Skeletal muscle tissue (tissue), 4 donors: ENCODE data around the gene LARGE1. TPM values are rescaled to one million over a fixed set of nuclear protein-coding genes. Genes with fewer than 3 reads are reported as not detected.

Experiments
- H3K27ac ChIP-seq: one replicate; pipeline ENCODE4 v1.7.0; 2013; ENCODE audit warnings: mild to moderate bottlenecking, low read depth, low read length, inconsistent platforms
- H3K27me3 ChIP-seq, 3 donors: one replicate each; pipeline ENCODE4 v1.7.0; 2013; ENCODE audit warnings: low read length in 3 of 3; ENCODE audit not compliant: control insufficient read depth in 3 of 3, insufficient read depth in 3 of 3
- H3K36me3 ChIP-seq, 3 donors: one replicate each; pipeline ENCODE4 v1.7.0; 2013; ENCODE audit warnings: low read length in 3 of 3; ENCODE audit not compliant: control insufficient read depth in 3 of 3, insufficient read depth in 3 of 3
- H3K4me1 ChIP-seq, 3 donors: one replicate each; pipeline ENCODE4 v1.7.0; 2013; ENCODE audit warnings: low read length in 3 of 3, mild to moderate bottlenecking in 3 of 3; ENCODE audit not compliant: control insufficient read depth in 3 of 3, insufficient read depth in 3 of 3
- H3K4me3 ChIP-seq, 3 donors: one replicate each; pipeline ENCODE4 v1.7.0; 2013; ENCODE audit warnings: low read length in 3 of 3
- H3K9ac ChIP-seq, 3 donors: one replicate each; pipeline ENCODE4 v1.7.0; 2013; ENCODE audit warnings: low read length in 3 of 3, mild to moderate bottlenecking in 3 of 3, moderate library complexity in 2 of 3, low read depth in 1 of 3
- H3K9me3 ChIP-seq, 3 donors: one replicate each; pipeline ENCODE4 v1.7.0; 2013; ENCODE audit warnings: low read length in 3 of 3; ENCODE audit not compliant: control insufficient read depth in 3 of 3
- total RNA-seq: library from RNA; depleted of rRNA; stranded (reverse); fragments of >200 nt; gene quantifications from one replicate; pipeline ENCODE4 v1.2.3, GENCODE V29; 2014
- donor health status: Osteomylitis.

Gene LARGE1
- total RNA-seq, 1 donor from 2014 or later, result 12.5 TPM

GRCh38 chr22:33914699-33915098 lies 5.6 kb downstream of the LARGE1 start:
- no peak overlapping the region for H3K27ac ChIP-seq
- no peaks in the 10 kb centered on the region for H3K9me3 ChIP-seq
- no peaks in the 10 kb centered on the region for H3K36me3 ChIP-seq
- no peaks in the 10 kb centered on the region for H3K27me3 ChIP-seq
- no peak overlapping the region for H3K4me3 ChIP-seq
- no peak overlapping the region for H3K9ac ChIP-seq
- H3K4me1 ChIP-seq, result peaks cover 25 to 52% (median 29%) of the 10 kb centered on the region in 3 donors

GRCh38 chr22:33914131-33914530 lies 6.1 kb downstream of the LARGE1 start:
- no peak overlapping the region for H3K27ac ChIP-seq
- H3K4me1 ChIP-seq, result peaks cover 22 to 52% (median 29%) of the 10 kb centered on the region in 3 donors
- H3K4me3 ChIP-seq, result no peak overlapping the region
- H3K27me3 ChIP-seq, result no peaks in the 10 kb centered on the region
- H3K36me3 ChIP-seq, result no peaks in the 10 kb centered on the region
- no peaks in the 10 kb centered on the region for H3K9me3 ChIP-seq
- no peak overlapping the region for H3K9ac ChIP-seq

- H3K9me3 ChIP-seq, result no peaks in the 10 kb centered on the region
- H3K27ac ChIP-seq, result no peak overlapping the region
- H3K4me1 ChIP-seq, result peaks cover 18 to 46% (median 28%) of the 10 kb centered on the region in 3 donors
- no peak overlapping the region for H3K9ac ChIP-seq
- H3K4me3 ChIP-seq, result no peak overlapping the region
- H3K36me3 ChIP-seq, result no peaks in the 10 kb centered on the region
- H3K27me3 ChIP-seq, result no peaks in the 10 kb centered on the region
These were observed 7.1 kb downstream of the LARGE1 start for GRCh38 chr22:33913188-33913587.

- peaks cover 11 to 28% (median 25%) of the 10 kb centered on the region in 3 donors for H3K4me1 ChIP-seq
- no peak overlapping the region for H3K9ac ChIP-seq
- peak overlapping the region; percentile 27 for H3K27ac ChIP-seq
- no peaks in the 10 kb centered on the region for H3K36me3 ChIP-seq
- no peaks in the 10 kb centered on the region for H3K9me3 ChIP-seq
- H3K27me3 ChIP-seq, result no peaks in the 10 kb centered on the region
- H3K4me3 ChIP-seq, result no peak overlapping the region
These were observed 10.4 kb downstream of the LARGE1 start for GRCh38 chr22:33909911-33910310.

- Histone ChIP-seq H3K9me3 (no peaks in the 10 kb centered on the region), H3K36me3 (no peaks in the 10 kb centered on the region), H3K4me3 (peak overlapping the region in 2 of 3 donors; percentile 34 to 42), H3K9ac (peak overlapping the region in 2 of 3 donors; percentile 20 to 30), H3K4me1 (peaks cover 11 to 28% (median 25%) of the 10 kb centered on the region in 3 donors), H3K27ac (peak overlapping the region; percentile 86), H3K27me3 (no peaks in the 10 kb centered on the region)
These were observed 11.2 kb downstream of the LARGE1 start for GRCh38 chr22:33909075-33909458.

- H3K4me1 ChIP-seq, result peaks cover 11 to 28% (median 25%) of the 10 kb centered on the region in 3 donors
- H3K9me3 ChIP-seq, result no peaks in the 10 kb centered on the region
- H3K9ac ChIP-seq, result peak overlapping the region in 1 of 3 donors; percentile 46
- H3K4me3 ChIP-seq, result peak overlapping the region in 1 of 3 donors; percentile 34
- H3K27ac ChIP-seq, result peak overlapping the region; percentile 86
- H3K27me3 ChIP-seq, result no peaks in the 10 kb centered on the region
- no peaks in the 10 kb centered on the region for H3K36me3 ChIP-seq
These were observed 11.9 kb downstream of the LARGE1 start for GRCh38 chr22:33908171-33909074.

- Histone ChIP-seq H3K4me3 (no peak overlapping the region), H3K27me3 (no peaks in the 10 kb centered on the region), H3K4me1 (peaks cover 11 to 28% (median 25%) of the 10 kb centered on the region in 3 donors), H3K9ac (no peak overlapping the region), H3K9me3 (no peaks in the 10 kb centered on the region), H3K36me3 (no peaks in the 10 kb centered on the region), H3K27ac (no peak overlapping the region)
These were observed 13.3 kb downstream of the LARGE1 start for GRCh38 chr22:33906954-33907353.

GRCh38 chr22:33906475-33906874 lies 13.8 kb downstream of the LARGE1 start:
- no peak overlapping the region for H3K27ac ChIP-seq
- H3K27me3 ChIP-seq, result no peaks in the 10 kb centered on the region
- no peaks in the 10 kb centered on the region for H3K36me3 ChIP-seq
- peaks cover 11 to 28% (median 25%) of the 10 kb centered on the region in 3 donors for H3K4me1 ChIP-seq
- no peak overlapping the region for H3K4me3 ChIP-seq
- H3K9me3 ChIP-seq, result no peaks in the 10 kb centered on the region
- H3K9ac ChIP-seq, result no peak overlapping the region

GRCh38 chr22:33903012-33903411 lies 17.3 kb downstream of the LARGE1 start:
- H3K36me3 ChIP-seq, result no peaks in the 10 kb centered on the region
- H3K9ac ChIP-seq, result no peak overlapping the region
- no peaks in the 10 kb centered on the region for H3K27me3 ChIP-seq
- no peak overlapping the region for H3K27ac ChIP-seq
- H3K4me3 ChIP-seq, result no peak overlapping the region
- H3K9me3 ChIP-seq, result no peaks in the 10 kb centered on the region
- peaks cover 4 to 31% (median 14%) of the 10 kb centered on the region in 3 donors for H3K4me1 ChIP-seq

- Histone ChIP-seq H3K36me3 (no peaks in the 10 kb centered on the region), H3K9me3 (no peaks in the 10 kb centered on the region), H3K4me1 (peaks cover 4 to 37% (median 17%) of the 10 kb centered on the region in 3 donors), H3K4me3 (no peak overlapping the region), H3K9ac (no peak overlapping the region), H3K27ac (no peak overlapping the region), H3K27me3 (no peaks in the 10 kb centered on the region)
These were observed 18.2 kb downstream of the LARGE1 start for GRCh38 chr22:33902073-33902472.
